HG02678 (cell line): ENCODE results near the gene FGGY.
"Not testable (repeated sequence)": the region's sequence is repeated elsewhere in the genome, so short reads cannot be mapped to it uniquely, and the experiment has no call there.

Experiments
- ATAC-seq: cut with Tn5 transposase; IDR thresholded peaks from one replicate; pipeline ENCODE4 v1.9.1; 2021; ENCODE audit warnings: mild to moderate bottlenecking, moderate library complexity; ENCODE audit not compliant: unreplicated experiment

The FGGY gene

GRCh38 chr1:59605761-59606160 is 308.9 kb downstream of the FGGY start:
- ATAC-seq = no peak

DNA sequence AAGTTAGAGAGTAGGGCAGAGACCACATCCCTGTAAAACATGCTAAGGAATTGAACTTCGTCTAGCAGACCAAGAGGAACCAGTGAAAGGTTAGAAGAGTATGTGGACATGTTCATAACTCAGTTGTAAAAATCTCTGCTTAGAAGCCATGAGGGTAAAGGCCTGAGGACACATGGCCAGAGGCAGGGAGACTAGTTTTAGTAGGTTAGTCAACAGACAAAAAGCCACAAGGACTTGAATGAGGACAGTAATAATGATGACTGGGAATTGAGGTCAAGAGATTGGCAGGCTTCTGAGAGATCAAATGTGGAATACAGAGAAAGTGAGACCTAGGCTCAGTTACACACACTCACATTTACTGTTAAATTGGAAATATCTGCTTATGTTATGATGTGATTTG is 312.4 kb downstream of the FGGY start:
- ATAC-seq = no peak

DNA sequence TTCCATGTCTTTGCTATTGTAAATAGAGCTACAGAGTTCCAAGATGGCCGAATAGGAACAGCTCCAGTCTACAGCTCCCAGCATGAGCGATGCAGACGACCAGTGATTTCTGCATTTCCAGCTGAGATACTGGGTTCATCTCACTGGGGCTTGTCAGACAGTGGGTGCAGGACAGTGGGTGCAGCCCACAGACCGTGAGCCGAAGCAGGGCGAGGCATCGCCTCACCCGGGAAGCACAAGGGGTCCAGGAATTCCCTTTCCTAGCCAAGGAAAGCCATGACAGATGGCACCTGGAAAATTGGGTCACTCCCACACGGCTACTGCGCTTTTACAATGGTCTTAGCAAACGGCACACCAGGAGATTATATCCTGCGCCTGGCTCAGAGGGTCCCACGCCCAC is 313.6 kb downstream of the FGGY start:
- not testable (repeated sequence) for ATAC-seq

DNA sequence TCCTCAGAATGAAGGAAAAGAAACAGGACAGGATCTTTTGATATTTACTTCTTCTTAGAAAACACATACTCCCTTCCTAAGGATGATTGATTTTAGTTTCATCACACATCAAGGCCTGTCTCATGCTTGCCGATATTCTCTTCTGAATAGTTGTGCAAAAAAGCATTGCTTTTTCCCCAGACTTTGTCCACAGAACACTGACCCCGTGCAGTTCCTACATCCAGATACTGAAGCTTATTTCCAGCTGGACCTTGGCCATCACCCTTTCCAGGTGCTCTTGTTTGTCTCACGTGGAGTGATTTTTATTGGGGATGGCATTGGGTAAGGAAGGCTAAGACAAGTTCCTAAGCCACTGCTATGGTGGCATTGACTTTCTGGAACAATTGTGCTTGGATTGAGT is 320.5 kb downstream of the FGGY start:
- no peak for ATAC-seq

DNA sequence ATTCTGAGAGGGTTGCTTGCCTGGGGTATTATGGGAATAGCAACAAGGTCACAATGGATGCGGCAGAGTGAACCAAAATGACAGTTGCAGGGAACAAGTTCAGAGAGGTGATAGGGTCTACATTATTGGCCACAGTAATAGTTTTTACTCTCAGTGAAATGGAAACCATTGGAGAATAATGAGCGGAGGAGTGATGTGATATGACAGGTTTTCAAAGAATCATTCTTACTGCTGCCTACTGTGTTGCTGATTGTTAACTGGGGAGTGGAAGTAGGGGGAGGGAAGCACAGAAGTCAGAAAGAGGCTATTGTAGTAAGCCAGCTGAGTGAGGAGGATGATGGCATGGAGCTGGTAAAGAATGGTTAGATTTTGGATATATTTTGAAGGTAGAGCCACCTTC is 322.7 kb downstream of the FGGY start:
- ATAC-seq = no peak

- ATAC-seq = no peak
Observed at GRCh38 chr1:59625384-59625783, 328.5 kb downstream of the FGGY start.

GRCh38 chr1:59631561-59632255 is 334.8 kb downstream of the FGGY start:
- no peak for ATAC-seq

DNA sequence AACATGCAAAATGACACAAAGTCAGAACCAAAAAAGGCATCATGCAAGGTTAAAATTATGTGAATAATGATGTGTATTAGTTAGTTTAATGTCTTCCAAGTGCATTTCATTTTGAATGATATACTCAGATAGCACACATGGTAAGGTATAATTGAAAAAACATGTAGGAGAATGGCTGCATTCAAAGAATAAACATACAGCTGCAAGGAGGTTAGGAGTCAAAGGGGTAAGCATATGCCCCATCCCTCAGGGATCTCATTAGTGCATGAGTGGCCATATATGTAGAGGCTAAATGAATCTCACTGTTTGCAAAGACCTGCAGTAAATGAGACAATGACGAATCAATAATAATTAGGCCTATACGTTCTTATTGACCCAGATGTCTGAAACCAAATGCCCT is 338.2 kb downstream of the FGGY start:
- ATAC-seq = no peak

GRCh38 chr1:59638231-59638711 is 341.4 kb downstream of the FGGY start:
- no peak for ATAC-seq

GRCh38 chr1:59639266-59639665 is 342.4 kb downstream of the FGGY start:
- ATAC-seq = no peak

- ATAC-seq = no peak
Observed at GRCh38 chr1:59640851-59641250, 344.0 kb downstream of the FGGY start.

DNA sequence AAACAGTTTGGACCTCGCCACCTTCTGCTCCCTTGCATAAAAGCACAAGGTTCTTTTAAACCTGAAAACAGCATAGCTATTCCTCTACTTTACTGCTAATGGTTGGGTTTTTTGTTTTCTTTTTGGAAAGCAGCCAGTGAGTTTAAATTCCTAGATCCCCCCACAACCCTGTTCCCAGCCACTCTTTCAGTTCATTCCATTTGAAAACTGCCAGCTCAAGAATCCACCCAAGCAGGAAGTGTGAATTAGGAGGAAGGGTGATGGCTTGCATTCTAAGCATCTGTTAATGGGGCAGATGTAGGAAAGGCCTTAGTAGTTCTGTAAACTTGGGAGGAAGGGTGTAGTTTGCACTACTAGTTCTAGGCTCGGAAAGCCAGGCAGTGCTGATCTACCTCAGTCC is 344.9 kb downstream of the FGGY start:
- ATAC-seq = no peak

DNA sequence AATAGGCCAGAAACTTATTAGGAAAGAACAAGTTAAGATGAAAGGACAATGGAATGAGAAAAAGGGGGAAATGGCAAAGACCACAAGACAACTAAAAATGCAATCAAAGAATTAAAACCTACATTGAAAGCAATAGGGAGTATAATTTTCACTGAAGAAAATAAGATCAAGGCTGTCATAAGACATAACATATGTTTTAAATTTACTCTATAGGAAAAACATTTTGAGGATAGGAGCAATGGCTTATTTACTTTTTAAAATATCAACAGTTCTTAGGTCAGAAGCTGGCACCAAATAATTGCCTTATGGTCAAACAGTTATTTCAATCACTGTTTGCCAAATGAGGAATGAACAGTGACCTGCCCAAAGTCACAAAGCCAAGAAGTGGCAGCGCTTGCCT is 346.6 kb downstream of the FGGY start:
- no peak for ATAC-seq

GRCh38 chr1:59645893-59646292 is 349.0 kb downstream of the FGGY start:
- ATAC-seq = no peak

GRCh38 chr1:59653142-59653958 is 356.5 kb downstream of the FGGY start:
- ATAC-seq = not testable (repeated sequence)

DNA sequence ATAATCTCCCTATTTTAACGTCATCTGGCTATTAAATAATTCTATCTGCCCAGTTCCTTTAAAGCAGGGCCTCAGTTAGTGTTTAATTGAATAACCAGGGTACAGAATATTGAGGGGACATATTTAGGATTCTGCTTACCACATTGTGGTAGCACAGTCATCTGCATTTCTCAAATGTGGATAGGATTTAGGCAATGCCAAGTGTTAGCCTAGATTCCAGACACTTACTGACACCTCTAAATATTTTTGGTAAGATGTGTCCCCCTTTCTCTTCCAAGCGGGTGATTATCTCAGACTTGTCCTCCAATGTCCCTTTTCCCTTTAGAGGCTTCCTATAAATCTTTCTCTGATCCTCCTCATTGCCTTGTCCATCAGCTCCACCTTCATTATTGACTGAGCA is 357.1 kb downstream of the FGGY start:
- ATAC-seq = no peak

DNA sequence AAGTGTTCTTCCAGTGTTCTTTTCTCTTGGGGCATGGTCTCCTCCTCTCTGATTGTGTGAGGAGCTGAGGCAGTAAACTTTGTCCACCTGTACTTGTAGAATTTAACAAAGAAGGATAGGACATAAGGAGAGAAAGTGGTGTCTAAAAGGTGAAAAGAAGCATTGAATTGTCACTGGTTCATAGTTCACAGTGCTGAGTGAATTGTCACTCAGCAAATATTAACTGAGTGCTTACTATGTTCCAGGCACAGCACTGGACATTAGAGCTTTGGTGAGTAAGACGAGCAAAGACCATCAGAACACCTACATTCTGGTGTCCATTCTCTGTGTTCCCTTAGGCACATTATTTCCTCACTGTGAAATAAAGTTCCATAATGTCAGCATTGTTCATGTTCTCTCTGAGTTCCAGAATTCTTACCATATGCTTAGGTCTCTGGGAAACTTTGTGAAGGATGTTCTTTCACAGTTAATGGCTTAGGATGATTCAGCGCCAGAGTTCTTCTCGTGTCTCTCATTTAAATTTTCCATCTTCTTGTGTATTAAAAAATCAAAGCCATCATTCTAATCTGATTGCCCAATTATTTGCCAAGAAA is 361.1 kb downstream of the FGGY start:
- ATAC-seq = no peak

DNA sequence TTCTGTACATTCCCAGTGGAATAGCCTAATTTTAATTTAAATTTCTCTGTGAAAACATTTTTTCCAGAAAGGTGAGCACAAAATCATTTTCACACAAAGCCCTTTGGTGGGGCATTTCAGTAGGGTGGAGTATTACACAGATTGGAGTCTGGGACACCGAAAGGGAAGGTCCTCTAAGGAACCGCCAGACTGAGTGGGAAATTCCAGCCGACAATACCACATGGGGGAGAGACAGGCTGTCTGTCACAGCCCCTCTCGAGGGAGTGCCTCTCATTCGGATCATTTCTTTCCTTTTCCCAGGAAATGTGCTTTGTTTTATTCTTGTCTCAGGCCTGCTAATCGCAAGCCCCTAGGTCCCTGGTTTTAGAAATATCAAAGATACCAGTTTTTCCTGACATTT is 367.3 kb downstream of the FGGY start:
- no peak for ATAC-seq

DNA sequence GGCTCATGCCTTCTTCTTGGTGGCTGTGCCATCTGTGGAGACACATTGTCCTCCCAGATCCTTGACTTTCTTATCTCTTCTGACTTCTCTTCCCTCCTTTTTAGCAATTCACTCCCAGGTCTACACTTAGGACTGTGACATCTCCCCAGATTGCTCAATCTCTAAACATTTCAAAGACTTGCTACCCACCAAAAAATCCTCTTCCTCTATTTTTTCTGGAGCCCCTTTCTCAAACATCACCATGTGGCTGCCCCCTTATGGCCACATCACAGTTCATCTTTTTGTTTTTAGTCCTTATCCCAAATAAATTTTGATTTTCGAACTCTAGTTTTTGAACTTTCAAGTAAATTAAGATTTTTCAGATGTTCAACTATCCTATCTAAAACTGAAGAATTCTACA is 369.2 kb downstream of the FGGY start:
- no peak for ATAC-seq

GRCh38 chr1:59667020-59667419 is 370.1 kb downstream of the FGGY start:
- no peak for ATAC-seq

DNA sequence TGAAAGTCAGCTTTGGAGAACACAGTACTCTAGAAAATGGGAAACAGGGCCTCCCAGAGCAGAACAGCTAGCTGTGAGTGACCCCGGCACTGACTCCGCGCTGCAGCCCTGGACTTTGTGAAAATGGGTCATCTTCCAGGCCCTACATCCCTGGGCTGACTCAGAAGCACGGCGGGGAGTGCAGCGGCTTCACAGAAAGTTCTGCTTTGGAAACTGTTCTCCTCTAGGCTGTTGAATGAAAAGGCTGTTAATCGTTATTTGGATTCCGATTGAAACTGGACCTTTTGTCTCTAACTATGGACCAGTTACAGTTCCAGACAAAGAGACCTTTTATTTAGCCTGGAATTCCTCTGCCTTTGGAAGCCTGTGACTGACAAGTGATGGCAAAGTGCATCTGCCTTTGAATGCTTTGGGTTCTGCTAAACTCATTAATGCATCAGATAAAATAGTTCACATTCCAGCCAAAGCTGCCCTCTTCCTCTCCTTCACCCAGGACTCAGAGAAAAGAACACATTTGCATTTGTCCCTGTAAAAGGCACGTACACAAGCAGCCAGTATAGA is 372.9 kb downstream of the FGGY start:
- ATAC-seq = no peak

DNA sequence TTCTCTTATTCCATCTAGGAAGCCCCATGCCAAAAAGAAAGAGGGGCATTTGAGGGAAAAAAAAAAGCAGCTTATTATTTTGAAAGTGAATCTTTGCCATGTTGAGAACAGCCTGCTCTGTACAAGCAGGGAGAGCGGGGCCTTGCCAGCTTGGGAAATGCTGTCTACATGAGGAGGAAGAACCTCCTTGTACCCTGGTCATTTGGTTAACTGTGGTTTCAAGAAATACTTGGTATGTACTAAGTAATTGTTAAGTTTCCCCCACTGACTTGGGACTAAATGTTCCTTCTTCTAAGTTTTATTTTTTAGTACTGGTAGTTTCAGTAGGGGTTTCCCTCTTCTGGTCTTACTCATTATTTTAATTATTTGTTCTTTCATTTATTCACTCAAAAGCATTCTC is 373.8 kb downstream of the FGGY start:
- no peak for ATAC-seq
